Prostate gland (tissue), 2 donors: ENCODE measurements around the gene NAMPT. TPM values are rescaled to one million over a fixed set of nuclear protein-coding genes. Genes with fewer than 3 reads are reported as not detected.

ENCODE experiments used
- DNase-seq: peaks from one replicate; pipeline ENCODE4 v3.0.0-alpha.2; 2019; ENCODE audit warnings: low spot score
- H3K27ac ChIP-seq, 2 donors: fragments of 200-600 bp; sonication (generic); 2 replicates each; pipeline ENCODE4 v1.5.1; 2017 to 2019
- H3K27me3 ChIP-seq: fragments of 200-600 bp; sonication (generic); replicated peaks from 2 replicates; pipeline ENCODE4 v1.5.1; 2019; ENCODE audit not compliant: insufficient read depth
- H3K36me3 ChIP-seq, 2 donors: fragments of 200-600 bp; sonication (generic); 1 replicate in 1 of 2; 2 replicates in 1 of 2; pipeline versions ENCODE4 v1.5.1 to v1.8.1; 2017 to 2019
- H3K4me1 ChIP-seq: fragments of 200-600 bp; sonication (generic); replicated peaks from 2 replicates; pipeline ENCODE4 v1.5.1; 2019
- H3K4me3 ChIP-seq, 2 donors: fragments of 200-600 bp; sonication (generic); 2 replicates each; pipeline ENCODE4 v1.5.1; 2017 to 2019
- H3K9me3 ChIP-seq: fragments of 200-600 bp; sonication (generic); 2 replicates; pipeline ENCODE4 v1.5.1; 2017
- CTCF ChIP-seq, 4 experiments: fragments of 200-600 bp in 2 of 4; fragments of 450-650 bp in 2 of 4; sonication (generic) in 2 of 4; IDR thresholded peaks; 1 replicate in 3 of 4; 2 replicates in 1 of 4; pipeline ENCODE4 v1.5.1; 2016 to 2019; ENCODE audit warnings: antibody characterized with exemption in 4 of 4, mild to moderate bottlenecking in 2 of 4, moderate library complexity in 2 of 4
- POLR2A ChIP-seq: fragments of 450-650 bp; IDR thresholded peaks from one replicate; pipeline ENCODE4 v1.6.1; 2016; ENCODE audit warnings: antibody characterized with exemption, mild to moderate bottlenecking
- POLR2AphosphoS5 ChIP-seq: sonication (generic); formaldehyde crosslinking; IDR thresholded peaks from one replicate; pipeline ENCODE4 v1.6.1; 2017; ENCODE audit warnings: antibody characterized with exemption
- WGBS: methylation state at CpG from one replicate; pipeline ENCODE4 v1.1.5; 2018; 5-methylcytosine and 5-hydroxymethylcytosine counted together
- intact Hi-C: fragments of 100-400 bp; cut with DNase I; formaldehyde crosslinking; loops from one replicate; pipeline ENCODE4 v1.14.2; 2022
- total RNA-seq, 2 donors: library from RNA; depleted of rRNA; stranded (reverse); fragments of >200 nt; gene quantifications; one replicate each; pipeline ENCODE4 v1.1.0, GENCODE V29; 2016

NAMPT gene
- total RNA-seq, 2 donors from 2014 or later, result 108 to 284 TPM

DNA sequence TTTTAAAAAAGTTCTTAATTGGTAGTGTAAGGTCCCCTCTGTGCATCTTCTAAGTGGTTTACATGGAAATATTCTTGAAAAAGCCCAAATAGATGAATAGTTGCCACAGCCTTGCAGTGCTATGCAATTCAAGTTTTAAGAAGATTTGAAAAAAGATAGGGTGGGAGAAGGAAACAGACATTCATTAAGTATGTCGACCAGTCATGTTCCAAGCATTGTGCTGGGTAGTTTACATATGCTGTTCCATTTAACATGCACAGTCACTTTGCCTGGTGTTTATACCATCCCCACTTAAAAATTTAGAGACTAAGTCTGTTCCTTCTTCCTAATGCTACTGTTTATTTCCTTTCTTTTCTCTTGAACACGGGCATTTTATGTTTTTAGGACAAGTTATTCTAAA is 28.1 kb upstream of the NAMPT start:
- Histone ChIP-seq H3K27me3 (no peaks in the 10 kb centered on the region), H3K9me3 (no peaks in the 10 kb centered on the region), H3K36me3 (no peaks in the 10 kb centered on the region), H3K27ac (peak overlapping the region; percentile 41 to 81), H3K4me1 (peaks cover 4% of the 10 kb centered on the region), H3K4me3 (no peak overlapping the region)
- DNase-seq, result no peak
- TF ChIP-seq CTCF (IDR thresholded peaks at IDR 0.05), result no peak
- no peak for TF ChIP-seq POLR2AphosphoS5
- no peak for TF ChIP-seq POLR2A
- intact Hi-C loops, result no loop called here
- 35% methylated on average over 2 of the region's 2 CpGs for WGBS

DNA sequence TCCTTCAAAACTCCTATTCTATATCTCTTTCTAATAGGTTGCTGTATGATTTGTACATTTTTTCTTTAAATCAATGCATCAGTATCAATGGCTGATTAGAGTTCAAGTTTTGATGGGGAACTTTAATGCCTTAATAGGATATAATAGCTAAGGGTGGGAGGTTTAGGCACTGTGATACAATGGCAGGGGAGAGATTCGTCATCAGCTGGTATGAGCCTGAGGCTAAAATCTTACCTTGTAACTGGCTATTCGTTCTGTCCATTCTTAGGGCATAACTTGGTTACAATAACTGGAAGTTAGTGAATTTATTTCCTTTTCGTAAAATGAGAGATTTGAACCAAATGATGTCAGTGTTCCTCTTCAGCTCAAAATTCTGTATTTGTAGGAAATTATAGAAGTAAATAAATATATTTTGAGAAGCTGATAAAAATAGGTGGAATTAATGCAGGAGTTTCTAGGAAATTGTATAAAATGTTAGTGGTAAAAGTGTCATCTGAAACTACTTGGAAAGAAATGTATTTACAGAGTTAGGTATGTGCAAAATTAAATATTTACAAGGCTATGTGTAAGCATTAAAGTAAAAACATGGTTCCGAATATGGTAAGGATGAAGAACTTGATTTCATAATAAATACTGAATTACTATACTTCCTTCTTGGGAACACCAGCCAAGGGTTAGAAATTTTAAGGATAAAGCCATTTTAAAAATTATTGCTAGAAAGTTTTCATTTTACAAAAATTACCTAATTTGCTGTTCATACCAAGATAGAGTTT is 27.5 kb upstream of the NAMPT start:
- no peak for DNase-seq
- Histone ChIP-seq H3K4me3 (no peak overlapping the region), H3K27ac (peak overlapping the region; percentile 37 to 81), H3K27me3 (no peaks in the 10 kb centered on the region), H3K36me3 (no peaks in the 10 kb centered on the region), H3K4me1 (peaks cover 4% of the 10 kb centered on the region), H3K9me3 (no peaks in the 10 kb centered on the region)
- WGBS, result 70% methylated on average over 4 of the region's 4 CpGs
- intact Hi-C loops, result no loop called here
- no peak for TF ChIP-seq POLR2AphosphoS5
- no peak for TF ChIP-seq POLR2A
- TF ChIP-seq CTCF (IDR thresholded peaks at IDR 0.05), result no peak

GRCh38 chr7:106309362-106309761 is 24.6 kb upstream of the NAMPT start:
- no peaks in the 10 kb centered on the region for H3K27me3 ChIP-seq

DNA sequence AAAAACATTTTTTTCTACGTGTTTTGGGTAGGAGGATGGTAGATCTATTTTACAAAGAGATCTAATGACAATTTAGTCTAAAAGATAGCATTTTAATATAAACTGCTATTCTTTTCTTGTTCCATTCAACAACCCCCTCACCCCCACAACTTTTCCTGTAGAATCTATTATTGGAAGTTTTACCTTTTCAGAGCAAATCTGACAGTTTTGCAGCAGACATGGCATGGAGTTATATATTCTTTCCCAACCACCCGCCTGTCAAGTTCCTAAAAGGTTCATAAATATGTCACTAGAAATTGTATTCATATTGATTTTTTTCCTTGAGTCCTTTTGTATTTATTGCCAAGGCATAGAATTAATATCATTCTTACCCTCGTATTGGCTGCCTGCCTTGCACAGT is 21.5 kb upstream of the NAMPT start:
- intact Hi-C loops, result no loop called here
- no peaks in the 10 kb centered on the region for H3K9me3 ChIP-seq
- no peak overlapping the region for H3K27ac ChIP-seq
- no peaks in the 10 kb centered on the region for H3K36me3 ChIP-seq
- H3K27me3 ChIP-seq, result no peaks in the 10 kb centered on the region
- no peak for TF ChIP-seq CTCF (IDR thresholded peaks at IDR 0.05)
- H3K4me3 ChIP-seq, result no peak overlapping the region
- no peak for DNase-seq
- 46% methylated on average over 3 of the region's 3 CpGs for WGBS
- no peaks in the 10 kb centered on the region for H3K4me1 ChIP-seq

More at GRCh38 chr7:106309362-106309761, 24.6 kb upstream of the NAMPT start:
- no peaks in the 10 kb centered on the region for H3K9me3 ChIP-seq
- peaks cover 4% of the 10 kb centered on the region for H3K4me1 ChIP-seq
- intact Hi-C loops, result no loop called here
- no peak for TF ChIP-seq CTCF (IDR thresholded peaks at IDR 0.05)
- TF ChIP-seq POLR2AphosphoS5, result no peak
- TF ChIP-seq POLR2A, result no peak
- no peaks in the 10 kb centered on the region for H3K36me3 ChIP-seq
- peak overlapping the region in 1 of 2 donors; percentile 29 for H3K27ac ChIP-seq
- no peak for DNase-seq
- no peak overlapping the region for H3K4me3 ChIP-seq

GRCh38 chr7:106305732-106306131 is 20.9 kb upstream of the NAMPT start:
- no peak overlapping the region for H3K27ac ChIP-seq
- intact Hi-C loops, result no loop called here
- no peaks in the 10 kb centered on the region for H3K36me3 ChIP-seq
- no peaks in the 10 kb centered on the region for H3K9me3 ChIP-seq
- no peaks in the 10 kb centered on the region for H3K27me3 ChIP-seq
- no peak for TF ChIP-seq POLR2AphosphoS5
- TF ChIP-seq POLR2A, result no peak
- no peak for TF ChIP-seq CTCF (IDR thresholded peaks at IDR 0.05)
- H3K4me3 ChIP-seq, result no peak overlapping the region
- WGBS, result 69% methylated on average over 3 of the region's 3 CpGs
- DNase-seq, result no peak
- H3K4me1 ChIP-seq, result no peaks in the 10 kb centered on the region
